ENCODE measurements around the gene DCXR. TPM values are rescaled to one million over a fixed set of nuclear protein-coding genes. Genes with fewer than 3 reads are reported as not detected.
A peak's percentile ranks its signal among the peaks of the same experiment; 100 is the strongest.

DCXR gene
- total RNA-seq, 1 donor from 2014 or later: 49.9 TPM

GRCh38 chr17:82004517-82005455, 32.7 kb downstream of the DCXR start:
- Mint-ChIP-seq H3K27me3 (ENCODE audit: low read depth, unreplicated experiment) (no peaks in the 10 kb centered on the region), H3K36me3 (ENCODE audit: low read depth, unreplicated experiment) (no peaks in the 10 kb centered on the region), H3K9me3 (ENCODE audit: unreplicated experiment) (no peaks in the 10 kb centered on the region), H3K4me1 (ENCODE audit: low read depth, unreplicated experiment) (peaks cover 20% of the 10 kb centered on the region), H3K4me3 (ENCODE audit: unreplicated experiment) (no peak overlapping the region), H3K27ac (ENCODE audit: unreplicated experiment) (peak overlapping the region; percentile 26)
- FAIRE-seq (no peak), DNase-seq (ENCODE audit: low read depth) (no peak)
- Histone ChIP-seq H4K20me1 (ENCODE audit: insufficient read depth, low read length) (peaks cover 20% of the 10 kb centered on the region), H3K79me2 (ENCODE audit: insufficient read depth, low read length) (no peaks in the 10 kb centered on the region), H3K4me1 (ENCODE audit: insufficient read depth, low read length) (peaks cover 46% of the 10 kb centered on the region), H3K4me2 (ENCODE audit: low read length) (peak overlapping the region; percentile 69), H3K27ac (ENCODE audit: low read depth, low read length) (peak overlapping the region; percentile 57), H3K27me3 (ENCODE audit: insufficient read depth, low read length) (no peaks in the 10 kb centered on the region), H3K9me3 (ENCODE audit: insufficient read depth, low read depth, low read length) (no peaks in the 10 kb centered on the region), H3K4me3 (ENCODE audit: insufficient read depth, low read depth, low read length) (no peak overlapping the region), H3K36me3 (ENCODE audit: insufficient read depth, low read length) (no peaks in the 10 kb centered on the region), H3K9ac (ENCODE audit: low read length) (peak overlapping the region; percentile 42), H2AFZ (ENCODE audit: low read depth, low read length) (no peak overlapping the region)
- TF ChIP-seq EZH2 (IDR thresholded peaks at IDR 0.05; ENCODE audit: insufficient read depth, low read length) (no peak), CTCF (IDR thresholded peaks at IDR 0.05; ENCODE audit: insufficient read depth, low read depth, low read length) (no peak)

- H3K9ac ChIP-seq (ENCODE audit: low read length): peak overlapping the region; percentile 42
- no peaks in the 10 kb centered on the region for H3K27me3 ChIP-seq (ENCODE audit: insufficient read depth, low read length)
- Mint-ChIP-seq H3K36me3 (ENCODE audit: low read depth, unreplicated experiment) (no peaks in the 10 kb centered on the region), H3K27me3 (ENCODE audit: low read depth, unreplicated experiment) (no peaks in the 10 kb centered on the region), H3K4me3 (ENCODE audit: unreplicated experiment) (peak overlapping the region; percentile 20), H3K9me3 (ENCODE audit: unreplicated experiment) (no peaks in the 10 kb centered on the region), H3K27ac (ENCODE audit: unreplicated experiment) (peak overlapping the region; percentile 62), H3K4me1 (ENCODE audit: low read depth, unreplicated experiment) (peaks cover 20% of the 10 kb centered on the region)
- peak; percentile 93 for DNase-seq (ENCODE audit: low read depth)
- no peaks in the 10 kb centered on the region for H3K9me3 ChIP-seq (ENCODE audit: insufficient read depth, low read depth, low read length)
- H3K36me3 ChIP-seq (ENCODE audit: insufficient read depth, low read length): no peaks in the 10 kb centered on the region
- peaks cover 25% of the 10 kb centered on the region for H4K20me1 ChIP-seq (ENCODE audit: insufficient read depth, low read length)
- peaks cover 46% of the 10 kb centered on the region for H3K4me1 ChIP-seq (ENCODE audit: insufficient read depth, low read length)
- peak overlapping the region; percentile 26 for H2AFZ ChIP-seq (ENCODE audit: low read depth, low read length)
- peak overlapping the region; percentile 69 for H3K27ac ChIP-seq (ENCODE audit: low read depth, low read length)
- no peak for TF ChIP-seq EZH2 (IDR thresholded peaks at IDR 0.05; ENCODE audit: insufficient read depth, low read length)
- no peak for TF ChIP-seq CTCF (IDR thresholded peaks at IDR 0.05; ENCODE audit: insufficient read depth, low read depth, low read length)
- FAIRE-seq: peak; percentile 71
- no peaks in the 10 kb centered on the region for H3K79me2 ChIP-seq (ENCODE audit: insufficient read depth, low read length)
- H3K4me2 ChIP-seq (ENCODE audit: low read length): peak overlapping the region; percentile 69
- no peak overlapping the region for H3K4me3 ChIP-seq (ENCODE audit: insufficient read depth, low read depth, low read length)
These were observed 33.8 kb downstream of the DCXR start for GRCh38 chr17:82003411-82004381.

All from astrocyte (in vitro differentiated cells and primary cell).